ENCODE data around the gene SLC1A7. TPM values are rescaled to one million over a fixed set of nuclear protein-coding genes. Genes with fewer than 3 reads are reported as not detected.

Gene SLC1A7
- total and polyA plus RNA-seq, 2 of the 13 experiments (the other 11 are each of a cell fraction or from before 2014, with no cell fraction given): 0.04 to 2.0 TPM

DNA sequence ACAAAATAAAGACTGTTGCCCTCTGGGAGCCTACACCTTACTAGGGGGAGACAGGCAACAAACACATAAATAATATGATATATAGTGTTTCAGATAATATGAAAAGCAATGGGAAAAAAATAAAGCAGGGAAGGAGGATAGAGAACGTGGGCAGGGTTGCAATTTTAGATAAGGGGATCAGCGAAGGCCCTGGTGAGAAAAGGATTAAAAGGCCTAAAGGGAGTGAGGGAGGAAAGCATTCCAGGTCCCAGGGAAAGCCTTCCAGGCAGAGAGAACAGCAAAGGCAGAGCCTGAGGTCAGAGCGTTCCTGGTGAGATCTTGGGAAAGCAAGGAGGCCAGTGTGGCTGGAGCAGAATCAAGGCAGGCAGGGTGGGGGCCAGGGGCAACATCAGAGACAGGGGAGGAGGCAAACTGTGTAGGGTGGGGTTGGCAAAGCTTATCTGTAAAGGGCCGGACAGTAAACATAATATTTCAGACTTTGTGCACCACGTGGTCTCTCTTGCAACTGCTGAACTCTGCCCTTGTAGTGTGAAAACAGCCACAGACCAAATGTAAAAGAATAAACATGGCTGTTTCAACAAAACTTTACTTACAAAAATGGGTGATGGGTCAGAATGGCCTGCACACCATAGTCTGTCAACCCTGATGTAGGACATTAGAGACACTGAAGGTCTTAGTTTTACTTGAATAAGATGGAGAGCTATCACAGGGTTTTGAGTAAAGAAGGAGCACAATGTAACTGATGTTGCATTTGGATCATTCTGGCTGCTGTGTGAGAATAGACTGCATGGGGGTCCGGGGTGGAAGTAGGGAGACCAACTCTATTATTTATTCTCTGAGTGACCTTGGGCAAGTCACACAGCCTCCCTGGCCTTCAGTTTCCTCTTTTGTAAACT is 40.9 kb upstream of the SLC1A7 start (continued):
- no peak for TF ChIP-seq HIVEP1 (CRISPR knock-in tag; IDR thresholded peaks at IDR 0.05)
- TF ChIP-seq, protein P1, sequence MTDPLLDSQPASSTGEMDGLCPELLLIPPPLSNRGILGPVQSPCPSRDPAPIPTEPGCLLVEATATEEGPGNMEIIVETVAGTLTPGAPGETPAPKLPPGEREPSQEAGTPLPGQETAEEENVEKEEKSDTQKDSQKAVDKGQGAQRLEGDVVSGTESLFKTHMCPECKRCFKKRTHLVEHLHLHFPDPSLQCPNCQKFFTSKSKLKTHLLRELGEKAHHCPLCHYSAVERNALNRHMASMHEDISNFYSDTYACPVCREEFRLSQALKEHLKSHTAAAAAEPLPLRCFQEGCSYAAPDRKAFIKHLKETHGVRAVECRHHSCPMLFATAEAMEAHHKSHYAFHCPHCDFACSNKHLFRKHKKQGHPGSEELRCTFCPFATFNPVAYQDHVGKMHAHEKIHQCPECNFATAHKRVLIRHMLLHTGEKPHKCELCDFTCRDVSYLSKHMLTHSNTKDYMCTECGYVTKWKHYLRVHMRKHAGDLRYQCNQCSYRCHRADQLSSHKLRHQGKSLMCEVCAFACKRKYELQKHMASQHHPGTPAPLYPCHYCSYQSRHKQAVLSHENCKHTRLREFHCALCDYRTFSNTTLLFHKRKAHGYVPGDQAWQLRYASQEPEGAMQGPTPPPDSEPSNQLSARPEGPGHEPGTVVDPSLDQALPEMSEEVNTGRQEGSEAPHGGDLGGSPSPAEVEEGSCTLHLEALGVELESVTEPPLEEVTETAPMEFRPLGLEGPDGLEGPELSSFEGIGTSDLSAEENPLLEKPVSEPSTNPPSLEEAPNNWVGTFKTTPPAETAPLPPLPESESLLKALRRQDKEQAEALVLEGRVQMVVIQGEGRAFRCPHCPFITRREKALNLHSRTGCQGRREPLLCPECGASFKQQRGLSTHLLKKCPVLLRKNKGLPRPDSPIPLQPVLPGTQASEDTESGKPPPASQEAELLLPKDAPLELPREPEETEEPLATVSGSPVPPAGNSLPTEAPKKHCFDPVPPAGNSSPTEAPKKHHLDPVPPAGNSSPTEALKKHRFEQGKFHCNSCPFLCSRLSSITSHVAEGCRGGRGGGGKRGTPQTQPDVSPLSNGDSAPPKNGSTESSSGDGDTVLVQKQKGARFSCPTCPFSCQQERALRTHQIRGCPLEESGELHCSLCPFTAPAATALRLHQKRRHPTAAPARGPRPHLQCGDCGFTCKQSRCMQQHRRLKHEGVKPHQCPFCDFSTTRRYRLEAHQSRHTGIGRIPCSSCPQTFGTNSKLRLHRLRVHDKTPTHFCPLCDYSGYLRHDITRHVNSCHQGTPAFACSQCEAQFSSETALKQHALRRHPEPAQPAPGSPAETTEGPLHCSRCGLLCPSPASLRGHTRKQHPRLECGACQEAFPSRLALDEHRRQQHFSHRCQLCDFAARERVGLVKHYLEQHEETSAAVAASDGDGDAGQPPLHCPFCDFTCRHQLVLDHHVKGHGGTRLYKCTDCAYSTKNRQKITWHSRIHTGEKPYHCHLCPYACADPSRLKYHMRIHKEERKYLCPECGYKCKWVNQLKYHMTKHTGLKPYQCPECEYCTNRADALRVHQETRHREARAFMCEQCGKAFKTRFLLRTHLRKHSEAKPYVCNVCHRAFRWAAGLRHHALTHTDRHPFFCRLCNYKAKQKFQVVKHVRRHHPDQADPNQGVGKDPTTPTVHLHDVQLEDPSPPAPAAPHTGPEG (CRISPR knock-in tag; IDR thresholded peaks at IDR 0.05): no peak
- no peak for TF ChIP-seq HOXA9 (CRISPR knock-in tag; IDR thresholded peaks at IDR 0.05; ENCODE audit: borderline replicate concordance)
- no peak for TF ChIP-seq PAF1 (CRISPR knock-in tag; IDR thresholded peaks at IDR 0.05)
- TF ChIP-seq IRF2 (CRISPR knock-in tag; IDR thresholded peaks at IDR 0.05): peak; percentile 77
- TF ChIP-seq ZNF713 (CRISPR knock-in tag; IDR thresholded peaks at IDR 0.05): no peak
- TF ChIP-seq HES4 (CRISPR knock-in tag; IDR thresholded peaks at IDR 0.05; ENCODE audit: borderline replicate concordance): no peak
- TF ChIP-seq, protein P2, sequence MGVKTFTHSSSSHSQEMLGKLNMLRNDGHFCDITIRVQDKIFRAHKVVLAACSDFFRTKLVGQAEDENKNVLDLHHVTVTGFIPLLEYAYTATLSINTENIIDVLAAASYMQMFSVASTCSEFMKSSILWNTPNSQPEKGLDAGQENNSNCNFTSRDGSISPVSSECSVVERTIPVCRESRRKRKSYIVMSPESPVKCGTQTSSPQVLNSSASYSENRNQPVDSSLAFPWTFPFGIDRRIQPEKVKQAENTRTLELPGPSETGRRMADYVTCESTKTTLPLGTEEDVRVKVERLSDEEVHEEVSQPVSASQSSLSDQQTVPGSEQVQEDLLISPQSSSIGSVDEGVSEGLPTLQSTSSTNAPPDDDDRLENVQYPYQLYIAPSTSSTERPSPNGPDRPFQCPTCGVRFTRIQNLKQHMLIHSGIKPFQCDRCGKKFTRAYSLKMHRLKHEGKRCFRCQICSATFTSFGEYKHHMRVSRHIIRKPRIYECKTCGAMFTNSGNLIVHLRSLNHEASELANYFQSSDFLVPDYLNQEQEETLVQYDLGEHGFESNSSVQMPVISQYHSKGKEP (CRISPR knock-in tag; IDR thresholded peaks at IDR 0.05): no peak
- no peak for TF ChIP-seq IRX3 (CRISPR knock-in tag; IDR thresholded peaks at IDR 0.05; ENCODE audit: borderline replicate concordance, low read depth)
- TF ChIP-seq KMT2B (CRISPR knock-in tag; IDR thresholded peaks at IDR 0.05): no peak
- TF ChIP-seq ZNF558 (CRISPR knock-in tag; IDR thresholded peaks at IDR 0.05; ENCODE audit: borderline replicate concordance): peak; percentile 72; the same call in 1 of the 2 replicates
- TF ChIP-seq, protein P3, sequence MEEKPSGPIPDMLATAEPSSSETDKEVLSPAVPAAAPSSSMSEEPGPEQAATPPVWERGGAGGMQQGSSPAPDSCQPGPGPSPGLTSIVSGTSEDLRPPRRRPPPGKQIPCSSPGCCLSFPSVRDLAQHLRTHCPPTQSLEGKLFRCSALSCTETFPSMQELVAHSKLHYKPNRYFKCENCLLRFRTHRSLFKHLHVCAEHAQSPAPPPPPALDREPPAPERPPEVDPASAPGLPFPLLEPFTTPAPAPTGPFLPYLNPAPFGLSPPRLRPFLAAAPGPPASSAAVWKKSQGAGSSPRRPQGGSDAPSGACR (CRISPR knock-in tag; IDR thresholded peaks at IDR 0.05): peak; percentile 96
- no peak for TF ChIP-seq PLRG1 (conservative IDR thresholded peaks at IDR 0.05)
- no peak for TF ChIP-seq CHD4 (IDR thresholded peaks at IDR 0.05; ENCODE audit: borderline replicate concordance, low read length)
- TF ChIP-seq, protein P4, sequence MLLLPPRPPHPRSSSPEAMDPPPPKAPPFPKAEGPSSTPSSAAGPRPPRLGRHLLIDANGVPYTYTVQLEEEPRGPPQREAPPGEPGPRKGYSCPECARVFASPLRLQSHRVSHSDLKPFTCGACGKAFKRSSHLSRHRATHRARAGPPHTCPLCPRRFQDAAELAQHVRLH (CRISPR knock-in tag; IDR thresholded peaks at IDR 0.05; ENCODE audit: borderline replicate concordance, low read depth): peak; percentile 76; the same call in 1 of the 2 replicates
- TF ChIP-seq ZNF552 (CRISPR knock-in tag; IDR thresholded peaks at IDR 0.05; ENCODE audit: borderline replicate concordance): peak; percentile 42; the same call in 1 of the 2 replicates
- no peak for TF ChIP-seq ZNF83 (CRISPR knock-in tag; IDR thresholded peaks at IDR 0.05; ENCODE audit: borderline replicate concordance)
- peak; percentile 42; the same call in 1 of the 2 replicates for TF ChIP-seq HHEX (CRISPR knock-in tag; IDR thresholded peaks at IDR 0.05)

All from HepG2 (cell line).